ENCODE results near the gene MYADML2. TPM values are rescaled to one million over a fixed set of nuclear protein-coding genes. Genes with fewer than 3 reads are reported as not detected.

The MYADML2 gene
- total RNA-seq, 1 experiment from 2014 or later, result 0.22 TPM

- H2BK5ac ChIP-seq (ENCODE audit: insufficient read length, low read length), result no peak overlapping the region
- Mint-ChIP-seq H3K27ac (no peak overlapping the region), H3K36me3 (ENCODE audit: insufficient read depth in 1 of 3, low read depth in 3 of 3) (peaks cover 15 to 34% (median 27%) of the 10 kb centered on the region in 3 experiments; a peak in 6 of 7 replicates), H3K4me1 (peaks cover 0 to 2% of the 10 kb centered on the region in 2 experiments; a peak in 2 of 4 replicates), H3K27me3 (ENCODE audit: low read depth) (no peaks in the 10 kb centered on the region), H3K9me3 (no peaks in the 10 kb centered on the region), H3K4me3 (peak overlapping the region; percentile 79 to 92)
- no peaks in the 10 kb centered on the region for H3K27me3 ChIP-seq (ENCODE audit: insufficient read depth, low read length)
- no peak overlapping the region for H3T11ph ChIP-seq (ENCODE audit: low read length)
- no peak overlapping the region for H3K56ac ChIP-seq (ENCODE audit: insufficient read length, low read depth, low read length)
- H3K4me2 ChIP-seq (ENCODE audit: insufficient read depth, insufficient read length, low read length), result peak overlapping the region; percentile 48
- no peak overlapping the region for H2AFZ ChIP-seq (ENCODE audit: low read length)
- no peak overlapping the region for H4K91ac ChIP-seq (ENCODE audit: insufficient read length, low read depth, low read length)
- no peak overlapping the region for H3K27ac ChIP-seq (ENCODE audit: insufficient read length, low read depth, low read length)
- no peak overlapping the region for H2BK15ac ChIP-seq (ENCODE audit: low read depth, low read length)
- DNase-seq, result no peak
- no peak overlapping the region for H3K14ac ChIP-seq (ENCODE audit: insufficient read depth, low read length)
- no peaks in the 10 kb centered on the region for H3K79me2 ChIP-seq (ENCODE audit: insufficient read depth, low read length)
- H3K4ac ChIP-seq (ENCODE audit: low read depth, low read length), result no peak overlapping the region
- no peaks in the 10 kb centered on the region for H4K20me1 ChIP-seq (ENCODE audit: control insufficient read depth, insufficient read depth, insufficient read length)
- H3K79me1 ChIP-seq (ENCODE audit: insufficient read depth, low read depth, low read length, poor library complexity, severe bottlenecking), result no peaks in the 10 kb centered on the region
- no peak overlapping the region for H2BK20ac ChIP-seq (ENCODE audit: low read depth, low read length, poor library complexity, severe bottlenecking)
- no peaks in the 10 kb centered on the region for H3K4me1 ChIP-seq (ENCODE audit: insufficient read depth, low read length)
- no peak overlapping the region for H4K8ac ChIP-seq (replicated peaks; ENCODE audit: insufficient read length, low read depth, low read length)
- peak overlapping the region; percentile 21 for H3K9ac ChIP-seq (ENCODE audit: extremely low read depth, insufficient read length, low read length)
- H4K5ac ChIP-seq (ENCODE audit: insufficient read length, low read depth, low read length), result no peak overlapping the region
- H2BK120ac ChIP-seq (ENCODE audit: low read depth, low read length, poor library complexity, severe bottlenecking), result no peak overlapping the region
- no peaks in the 10 kb centered on the region for H3K9me3 ChIP-seq (ENCODE audit: control insufficient read depth, low read depth, low read length)
- no peak overlapping the region for H3K18ac ChIP-seq (ENCODE audit: insufficient read length, low read depth, low read length)
- TF ChIP-seq, protein P1, sequence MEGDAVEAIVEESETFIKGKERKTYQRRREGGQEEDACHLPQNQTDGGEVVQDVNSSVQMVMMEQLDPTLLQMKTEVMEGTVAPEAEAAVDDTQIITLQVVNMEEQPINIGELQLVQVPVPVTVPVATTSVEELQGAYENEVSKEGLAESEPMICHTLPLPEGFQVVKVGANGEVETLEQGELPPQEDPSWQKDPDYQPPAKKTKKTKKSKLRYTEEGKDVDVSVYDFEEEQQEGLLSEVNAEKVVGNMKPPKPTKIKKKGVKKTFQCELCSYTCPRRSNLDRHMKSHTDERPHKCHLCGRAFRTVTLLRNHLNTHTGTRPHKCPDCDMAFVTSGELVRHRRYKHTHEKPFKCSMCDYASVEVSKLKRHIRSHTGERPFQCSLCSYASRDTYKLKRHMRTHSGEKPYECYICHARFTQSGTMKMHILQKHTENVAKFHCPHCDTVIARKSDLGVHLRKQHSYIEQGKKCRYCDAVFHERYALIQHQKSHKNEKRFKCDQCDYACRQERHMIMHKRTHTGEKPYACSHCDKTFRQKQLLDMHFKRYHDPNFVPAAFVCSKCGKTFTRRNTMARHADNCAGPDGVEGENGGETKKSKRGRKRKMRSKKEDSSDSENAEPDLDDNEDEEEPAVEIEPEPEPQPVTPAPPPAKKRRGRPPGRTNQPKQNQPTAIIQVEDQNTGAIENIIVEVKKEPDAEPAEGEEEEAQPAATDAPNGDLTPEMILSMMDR (conservative IDR thresholded peaks at IDR 0.05), result no peak
- peaks cover 6% of the 10 kb centered on the region for H3K23me2 ChIP-seq (ENCODE audit: insufficient read length, low read depth, low read length, poor library complexity, severe bottlenecking)
- no CpG with 5 or more reads among the region's 23 CpGs for WGBS (ENCODE audit: extremely low coverage, insufficient read length, low lambda C conversion rate)
- no peak overlapping the region for H3K23ac ChIP-seq (ENCODE audit: insufficient read length, low read depth, low read length)
- no peak overlapping the region for H2AK5ac ChIP-seq (ENCODE audit: insufficient read length, low read length)
- H2BK12ac ChIP-seq (ENCODE audit: insufficient read length, low read depth, low read length), result no peak overlapping the region
Observed at GRCh38 chr17:81909966-81910839, 36.8 kb downstream of the MYADML2 start.

Data from H9 (cell line).